Endometrial microvascular endothelial cells (primary cell): Measurements from ENCODE around the gene TSPAN7. TPM values are rescaled to one million over a fixed set of nuclear protein-coding genes. Genes with fewer than 3 reads are reported as not detected.

ENCODE experiments used
- in situ Hi-C: cut with HindIII; loops from 2 replicates; pipeline ENCODE4 v1.10.0; 2017; ENCODE audit warnings: low sequenced_read_pairs, low pct_unique_long_range_greater_than_20kb; ENCODE audit errors: inconsistent ontology term
- total RNA-seq: library from RNA; depleted of rRNA; stranded (reverse); fragments of >200 nt; gene quantifications from one replicate; pipeline ENCODE4 v1.2.3, GENCODE V29; 2015; ENCODE audit errors: inconsistent ontology term

TSPAN7 gene, protein sequence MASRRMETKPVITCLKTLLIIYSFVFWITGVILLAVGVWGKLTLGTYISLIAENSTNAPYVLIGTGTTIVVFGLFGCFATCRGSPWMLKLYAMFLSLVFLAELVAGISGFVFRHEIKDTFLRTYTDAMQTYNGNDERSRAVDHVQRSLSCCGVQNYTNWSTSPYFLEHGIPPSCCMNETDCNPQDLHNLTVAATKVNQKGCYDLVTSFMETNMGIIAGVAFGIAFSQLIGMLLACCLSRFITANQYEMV
- not detected for total RNA-seq

DNA sequence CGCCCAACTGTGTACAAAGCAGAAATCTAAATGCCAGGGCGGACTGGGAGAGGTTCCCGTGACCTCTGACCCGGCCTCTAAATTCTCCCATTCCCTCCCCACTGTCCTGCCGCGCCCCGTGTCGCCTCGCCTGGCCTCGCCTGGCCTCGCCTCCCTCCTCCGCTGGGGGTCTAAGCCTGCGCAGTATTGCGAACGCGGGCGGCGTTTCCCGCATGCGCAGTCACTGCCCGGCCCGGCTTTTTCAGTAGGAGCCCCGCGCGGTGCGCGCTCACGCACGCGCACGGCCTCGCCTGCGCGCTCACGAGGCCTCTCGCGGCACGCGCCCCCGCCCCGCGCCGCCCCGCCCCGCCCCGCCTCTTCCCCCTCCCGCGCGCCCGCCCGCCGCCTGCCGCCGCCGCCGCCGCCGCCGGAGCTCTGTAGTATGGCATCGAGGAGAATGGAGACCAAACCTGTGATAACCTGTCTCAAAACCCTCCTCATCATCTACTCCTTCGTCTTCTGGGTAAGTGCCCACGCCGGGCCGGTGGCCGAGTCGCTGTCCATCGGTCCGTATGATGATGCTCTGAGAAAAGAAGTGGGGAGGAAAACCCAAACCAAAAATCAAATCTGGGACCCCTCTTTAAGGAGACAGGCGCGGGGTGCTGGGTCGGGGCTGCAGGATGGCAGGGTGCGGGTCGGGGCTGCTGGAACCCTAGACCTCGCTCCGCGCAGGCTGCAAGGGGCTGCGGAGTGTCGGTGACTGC is at the start of gene TSPAN7:
Gene TSPAN7, plus strand, starts transcription at position 417 of the 743 bp plus-strand sequence. Its CDS starts 5 bp downstream, at position 422.
- in situ Hi-C loops = no loop called here

DNA sequence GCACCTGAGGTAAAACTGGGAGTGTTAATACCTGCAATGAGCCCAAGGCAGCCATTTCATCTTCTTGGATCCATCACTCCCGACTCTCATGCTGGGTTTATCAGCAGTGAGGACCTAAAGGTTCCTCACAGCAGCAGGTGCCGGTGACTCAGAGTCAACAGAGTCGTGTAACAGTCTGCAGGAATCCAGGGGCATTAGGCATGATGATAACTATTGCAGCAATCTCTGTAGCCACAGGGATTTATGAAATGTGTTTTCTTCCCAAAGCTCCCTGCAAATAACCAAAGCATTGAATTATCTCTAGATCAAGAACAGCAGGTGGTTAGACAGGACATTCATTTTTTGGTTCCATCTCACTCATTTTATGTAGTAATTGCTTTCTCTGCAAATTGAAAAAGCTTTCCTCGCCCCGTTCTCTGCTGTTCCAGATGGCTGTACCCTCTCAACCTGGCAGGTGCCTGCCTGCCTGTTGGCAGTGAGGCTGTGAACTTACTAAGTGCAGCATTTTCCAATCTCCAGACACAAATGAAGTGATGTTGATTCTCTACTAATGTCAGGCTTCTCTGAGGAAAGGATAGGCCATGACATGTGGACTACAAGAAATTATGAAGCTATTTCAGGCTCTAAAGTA is 48.1 kb upstream of the TSPAN7 start:
- in situ Hi-C loops = no loop called here

DNA sequence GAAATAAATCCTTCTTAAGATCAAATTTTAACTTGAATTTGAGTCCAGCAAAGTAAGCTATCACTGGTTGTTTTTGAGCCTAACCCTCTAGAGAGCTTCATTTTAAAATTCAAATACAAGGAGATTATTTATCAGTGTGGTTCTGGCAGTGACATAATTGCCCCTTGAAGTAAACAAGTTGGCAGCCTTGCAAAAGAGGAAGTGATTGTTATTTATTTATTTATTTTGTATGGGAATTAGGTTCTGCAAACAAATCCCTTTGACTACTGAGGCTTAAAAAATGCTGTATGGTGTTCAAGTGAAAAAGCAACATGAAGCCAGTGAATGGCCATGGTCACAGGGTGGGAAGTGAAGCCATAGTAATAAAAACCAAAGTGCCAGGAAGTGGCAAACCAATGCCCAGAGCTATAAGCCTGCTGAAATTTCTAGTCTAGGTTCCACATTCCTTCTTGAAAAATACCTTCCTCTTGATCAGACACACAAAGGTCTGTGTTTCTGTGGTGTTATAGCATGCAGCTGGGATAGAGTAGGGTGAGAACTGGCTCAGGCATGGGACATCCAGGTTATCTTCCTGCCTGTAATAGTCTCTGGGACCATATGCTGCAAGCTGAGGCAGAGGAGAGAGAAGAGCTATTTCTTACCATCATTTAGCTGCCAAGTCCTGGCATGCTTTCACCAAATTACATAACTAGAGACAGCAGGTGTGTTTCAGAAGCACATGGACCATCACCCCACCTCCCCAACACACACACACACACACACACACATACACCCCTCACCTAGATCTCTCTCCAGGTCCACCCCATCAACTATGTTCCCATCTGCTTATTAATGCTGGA is 47.1 kb upstream of the TSPAN7 start:
- in situ Hi-C loops = no loop called here

DNA sequence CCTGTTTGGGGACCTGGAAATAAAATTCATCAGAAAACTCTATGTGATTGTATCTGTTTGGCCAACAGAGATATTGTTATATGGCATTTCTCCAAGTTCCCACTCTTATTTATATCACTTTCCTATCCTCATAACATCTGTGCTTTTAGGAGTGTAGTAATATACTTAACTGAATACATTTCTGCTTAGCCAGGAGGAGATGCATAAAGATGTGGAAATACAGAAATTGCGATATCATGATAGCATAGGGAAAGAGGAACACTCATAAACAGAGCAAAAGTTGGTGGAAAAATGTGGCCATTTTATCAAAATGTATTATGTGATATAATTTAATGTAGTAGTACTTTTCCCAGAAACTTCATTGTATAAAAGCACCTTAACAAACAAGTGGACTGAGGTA is 46.1 kb upstream of the TSPAN7 start:
- in situ Hi-C loops = no loop called here

DNA sequence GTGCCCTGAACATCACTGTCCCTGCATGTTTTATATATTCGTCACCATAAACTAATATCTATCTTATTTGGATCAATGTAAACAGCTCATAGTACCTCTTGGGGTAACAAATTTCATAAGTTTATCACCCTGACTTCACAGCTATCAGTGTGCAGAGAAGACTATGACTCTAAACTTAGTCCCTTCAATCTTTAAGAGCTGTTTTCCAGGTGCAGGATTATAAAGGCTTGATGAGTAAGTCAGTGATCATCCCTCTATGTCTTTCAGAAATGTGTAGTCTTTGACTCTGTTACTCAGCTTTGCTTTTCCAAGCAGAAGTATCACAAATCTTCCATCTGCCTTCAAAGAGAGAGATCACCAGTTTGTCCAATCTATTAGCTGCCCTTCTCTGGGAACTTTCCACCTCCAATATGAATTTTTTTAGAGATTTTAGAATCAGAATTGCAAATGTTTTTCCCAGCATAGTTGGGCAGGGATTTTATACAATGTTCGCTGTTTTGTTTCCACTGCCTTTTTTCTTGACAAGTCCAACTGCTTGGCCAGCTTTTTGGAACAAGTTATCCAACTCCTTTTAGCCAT is 45.1 kb upstream of the TSPAN7 start:
- in situ Hi-C loops = no loop called here

DNA sequence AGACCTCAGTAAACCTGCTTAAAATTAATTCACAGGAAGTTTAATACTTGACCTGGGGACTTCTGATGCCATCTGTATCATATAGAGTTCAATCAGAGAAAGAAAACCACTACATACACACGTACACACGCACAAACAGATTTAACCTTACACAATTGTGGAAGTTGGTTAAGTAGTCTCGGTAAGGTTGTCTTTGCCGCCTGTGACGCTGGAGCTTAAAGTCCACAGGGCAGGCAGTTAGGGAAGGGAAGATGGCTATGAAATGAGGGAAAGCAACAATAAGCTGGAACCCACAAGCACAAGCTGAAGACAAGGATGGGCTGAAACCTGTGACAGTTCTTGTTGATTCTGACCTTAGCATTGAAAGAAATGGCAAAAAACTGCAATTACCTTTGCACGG is 41.7 kb upstream of the TSPAN7 start:
- in situ Hi-C loops = no loop called here

DNA sequence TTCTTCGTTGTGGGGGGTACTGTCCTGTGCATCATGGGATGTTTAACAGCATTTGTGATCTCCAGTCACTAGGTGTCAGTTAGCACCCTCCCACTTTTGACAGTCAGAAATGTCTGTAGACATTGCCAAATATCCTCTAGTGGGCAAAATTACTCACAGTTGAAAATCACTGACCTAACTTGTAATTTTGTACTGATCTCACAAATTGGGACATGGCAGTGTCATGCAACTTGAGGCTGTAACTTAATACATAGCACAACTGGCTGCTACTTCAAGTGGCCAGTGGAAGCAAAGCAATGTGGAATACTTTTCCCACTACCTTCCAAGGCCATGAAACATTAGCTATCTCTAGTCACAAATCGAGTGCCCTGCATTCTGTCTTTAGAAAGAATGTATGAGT is 23.2 kb upstream of the TSPAN7 start:
- in situ Hi-C loops = no loop called here

DNA sequence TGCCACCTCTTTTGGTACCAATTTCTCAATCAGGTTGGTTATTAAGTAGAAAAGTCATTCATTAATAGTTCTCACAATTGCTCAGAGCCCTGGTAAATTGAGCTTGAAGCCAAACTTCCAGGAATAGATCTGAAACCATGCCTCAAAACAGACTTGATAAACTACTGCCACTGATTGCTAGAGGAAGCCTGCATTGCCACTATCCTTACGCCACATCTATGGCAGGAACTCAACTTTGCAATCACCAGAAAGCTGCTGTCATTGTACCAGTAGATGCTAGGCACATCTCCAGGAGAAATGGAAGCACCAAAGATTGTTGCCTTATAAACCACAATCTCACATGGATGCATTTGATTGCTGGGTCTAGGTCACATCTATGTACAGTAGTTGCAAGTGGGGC is 21.6 kb upstream of the TSPAN7 start:
- in situ Hi-C loops = no loop called here

DNA sequence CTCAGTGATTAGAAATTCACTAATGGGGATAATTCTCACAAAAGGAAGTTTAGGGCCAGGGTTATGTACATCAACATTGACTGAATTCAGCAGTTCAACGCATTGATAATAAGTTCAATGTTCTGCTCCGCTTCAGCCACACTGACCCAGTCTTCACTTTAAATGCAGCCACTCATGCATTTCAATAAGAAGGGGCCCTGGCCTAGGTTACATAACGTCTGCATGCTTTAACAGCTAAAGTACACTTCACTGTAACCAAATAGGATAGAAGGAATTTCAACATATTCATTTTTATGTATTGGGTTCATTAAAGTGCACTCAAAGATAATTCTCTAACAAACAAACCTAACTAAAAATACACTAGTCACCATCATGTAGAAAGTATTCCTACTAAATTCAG is 12.8 kb upstream of the TSPAN7 start:
- in situ Hi-C loops = no loop called here

DNA sequence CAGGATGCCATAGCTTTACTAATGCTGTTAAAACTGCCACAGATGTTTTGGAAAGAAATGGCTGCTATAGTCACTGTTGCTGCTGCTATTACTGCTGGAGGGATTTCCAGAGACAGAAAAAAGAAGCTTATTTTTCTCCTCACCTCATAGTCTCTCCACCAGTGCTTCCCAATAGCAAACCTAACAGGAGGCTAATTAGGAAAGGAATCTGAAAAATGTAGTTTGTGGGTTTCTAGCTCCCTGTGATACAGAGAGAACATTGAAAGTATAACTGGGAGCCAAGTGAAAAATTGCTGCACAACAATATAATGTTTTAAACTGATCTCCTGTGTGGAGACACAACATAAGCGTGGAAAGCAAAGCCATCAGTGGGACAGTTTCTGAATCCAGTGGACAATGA is 8.6 kb upstream of the TSPAN7 start:
- in situ Hi-C loops = no loop called here

DNA sequence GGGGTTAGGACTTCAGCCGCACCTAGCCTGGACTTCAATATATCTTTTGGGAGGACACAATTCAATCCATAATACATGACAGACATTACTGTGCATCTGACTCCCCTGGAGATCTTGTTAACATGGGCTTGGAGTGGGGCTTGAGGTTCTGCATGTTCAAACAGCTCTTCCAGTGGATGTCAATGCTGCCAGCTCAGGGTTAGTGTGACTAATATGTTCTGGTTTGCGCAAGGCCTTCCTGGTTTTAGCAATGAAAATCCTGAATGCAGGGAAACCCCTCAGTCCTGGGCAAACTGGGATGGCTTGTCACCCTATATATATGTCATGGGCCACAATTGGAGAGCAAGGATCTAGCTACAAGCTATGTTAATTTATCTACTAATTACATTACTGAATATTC is 2.7 kb upstream of the TSPAN7 start:
- in situ Hi-C loops = no loop called here

DNA sequence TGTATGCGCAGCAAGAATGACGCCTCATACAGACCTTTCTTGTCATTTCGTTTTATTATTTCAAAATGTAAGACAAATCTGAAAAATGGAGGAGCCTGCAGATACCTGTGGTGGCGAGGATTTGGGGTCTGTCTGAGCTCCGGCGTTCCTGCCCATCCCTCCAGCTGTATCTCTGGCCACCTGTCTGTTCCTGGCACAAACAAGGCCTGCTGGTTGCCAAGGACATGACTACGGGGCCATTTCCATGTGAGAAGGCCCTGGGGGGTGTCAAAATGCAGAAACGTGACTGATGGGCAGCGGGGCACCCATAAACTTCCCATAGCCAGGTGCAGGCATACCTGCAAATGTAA is 591 bp upstream of the TSPAN7 start:
- in situ Hi-C loops = no loop called here

DNA sequence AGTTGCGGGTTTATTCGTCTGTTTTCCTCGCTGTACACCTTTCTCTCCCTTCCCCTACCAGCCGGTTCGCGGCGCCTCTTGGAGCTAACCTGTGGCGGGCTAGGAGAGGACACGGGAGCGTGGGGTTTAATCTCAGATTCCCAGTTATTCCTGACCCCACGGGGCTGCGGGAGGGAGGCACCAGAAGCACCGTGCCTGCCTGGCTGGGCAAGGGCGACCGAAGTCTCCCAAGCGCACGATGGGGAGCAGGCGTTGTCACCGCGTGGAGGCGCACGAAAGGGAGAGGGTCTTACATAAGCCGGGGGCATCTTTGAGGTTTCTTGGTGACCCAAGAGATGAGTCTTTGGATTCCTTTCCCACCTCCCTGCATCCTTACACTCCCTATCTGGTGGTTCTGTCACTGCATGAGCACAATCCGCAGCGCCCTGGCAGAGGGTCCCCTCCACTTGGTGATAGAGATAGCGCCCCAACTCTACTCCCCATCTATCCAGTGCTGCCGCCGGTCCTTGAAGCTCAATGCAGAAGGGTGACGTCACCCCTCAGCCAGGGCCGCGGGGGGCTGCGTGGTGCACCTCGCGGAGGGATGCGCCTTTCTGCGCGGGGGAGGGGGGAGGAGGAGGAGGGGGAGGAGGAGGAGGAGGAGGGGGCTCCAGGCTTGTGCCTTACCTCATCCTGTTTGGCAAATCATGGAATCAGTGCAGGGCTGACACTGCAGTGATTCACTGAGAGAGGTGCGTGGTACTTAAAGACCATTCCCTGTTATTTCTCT is 793 bp downstream of the TSPAN7 start:
- in situ Hi-C loops = no loop called here

DNA sequence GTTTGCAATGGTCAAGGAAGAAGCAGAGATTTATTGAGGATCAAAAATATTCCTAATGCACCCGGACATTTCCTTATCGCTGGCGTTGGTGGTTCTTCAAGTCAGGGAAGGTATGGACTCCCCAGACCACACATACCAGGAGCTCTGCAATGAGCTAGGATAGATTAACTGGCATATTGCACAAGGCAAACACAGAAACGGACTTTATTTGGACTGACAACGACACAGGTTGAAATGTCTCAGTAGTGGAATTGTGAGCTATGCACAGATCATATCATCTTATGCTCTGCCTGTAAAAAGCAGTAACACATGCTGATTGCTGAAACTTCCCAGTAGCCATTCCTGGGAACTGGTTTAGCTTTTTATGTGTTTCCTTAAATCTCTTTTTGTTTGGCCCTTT is 1.7 kb downstream of the TSPAN7 start:
- in situ Hi-C loops = no loop called here

DNA sequence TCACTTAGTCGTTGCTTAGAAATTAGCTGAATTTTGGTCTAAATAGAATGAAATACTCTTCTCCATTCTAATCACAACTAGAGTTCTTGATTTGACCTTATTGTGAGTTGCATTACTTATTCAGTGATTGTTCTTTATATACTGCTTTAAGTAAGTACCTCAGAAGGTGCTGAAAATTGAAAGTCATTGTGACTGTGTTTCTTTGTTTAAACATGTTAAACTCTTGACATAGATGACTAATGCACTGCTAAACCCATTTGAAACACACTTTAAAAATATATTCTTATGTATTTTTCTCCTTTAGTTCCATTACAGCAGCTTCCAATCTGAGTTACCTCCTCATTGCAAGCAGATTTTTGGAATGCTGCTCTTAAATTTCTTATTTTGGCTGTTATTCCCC is 9.1 kb downstream of the TSPAN7 start:
- in situ Hi-C loops = no loop called here

DNA sequence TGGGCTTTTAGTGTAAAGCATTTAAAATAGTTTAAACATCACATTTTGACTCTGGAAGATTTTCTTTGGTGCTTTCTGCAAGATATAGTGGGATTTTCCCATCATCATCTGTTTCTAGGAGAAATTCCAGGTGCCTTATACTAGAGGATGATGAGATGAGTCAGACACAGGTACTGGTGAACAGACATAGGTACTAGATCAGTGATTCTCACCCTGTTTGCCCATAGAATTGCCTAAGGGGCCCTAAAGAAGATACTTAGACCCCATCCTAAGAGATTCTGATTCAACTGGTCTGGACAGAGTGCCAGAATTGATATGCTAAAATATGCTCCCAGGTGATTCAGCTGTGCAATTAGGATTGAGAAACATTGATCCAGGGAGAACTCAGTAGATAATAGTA is 9.7 kb downstream of the TSPAN7 start:
- in situ Hi-C loops = no loop called here

DNA sequence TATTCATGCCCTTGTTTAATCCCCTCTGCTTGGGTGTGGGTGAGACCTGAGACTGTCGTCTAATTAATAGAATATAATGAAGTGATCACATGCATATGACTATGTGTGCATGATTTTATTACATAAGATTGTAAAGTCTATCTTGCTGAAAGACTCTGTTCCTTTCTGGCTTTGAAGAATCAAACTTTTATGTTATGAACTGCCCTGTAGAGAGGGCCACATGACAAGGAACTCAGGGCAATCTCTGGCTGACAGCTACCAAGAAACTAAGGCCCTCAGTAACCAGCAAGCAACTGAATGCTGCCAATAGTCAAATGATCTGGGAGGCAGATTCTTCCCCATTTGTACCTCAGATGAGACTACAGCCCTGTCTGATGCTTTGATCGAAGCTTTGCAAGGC is 13.5 kb downstream of the TSPAN7 start:
- in situ Hi-C loops = no loop called here

DNA sequence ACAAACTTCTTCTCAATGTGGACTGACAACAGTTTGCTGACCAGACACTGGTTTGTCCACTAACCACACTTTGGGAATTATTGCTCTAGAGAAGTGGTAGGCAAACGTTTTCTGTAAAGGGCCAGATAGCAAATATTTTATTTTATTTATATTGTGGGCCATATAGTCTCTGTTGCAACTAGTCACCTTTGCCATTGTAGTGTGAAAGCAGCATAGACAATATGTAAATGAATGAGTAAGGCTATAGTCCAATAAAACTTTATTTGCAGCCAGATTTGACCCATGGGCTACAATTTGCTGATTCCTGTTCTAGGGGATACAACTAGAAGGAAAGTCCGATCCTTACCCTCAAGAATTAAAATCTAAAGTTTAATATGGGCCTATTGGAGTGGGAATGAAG is 14.5 kb downstream of the TSPAN7 start:
- in situ Hi-C loops = no loop called here
